Natural killer cell treated with Interleukin-12 subunit alpha and Interleukin-12 subunit beta and Interleukin-15 and Interleukin-18, amount 100 ng/mL, for 72 hours (primary cell): Measurements from ENCODE around the gene HMGB3. TPM values are rescaled to one million over a fixed set of nuclear protein-coding genes. Genes with fewer than 3 reads are reported as not detected.

Experiments used
- total RNA-seq, 2 donors: library from RNA; stranded (reverse); gene quantifications; one replicate each; pipeline ENCODE4 v1.2.3, GENCODE V29; 2022

The HMGB3 gene
- total RNA-seq, 2 donors from 2014 or later, result 28.7 to 30.0 TPM

Other genes with a start within 250 kb of the HMGB3 start
- 10 to 100 TPM; 23.8 to 25.7 TPM for gene CD99L2, start 84.7 kb upstream of the HMGB3 start, total RNA-seq
- gene GPR50, start 193.2 kb downstream of the HMGB3 start, total RNA-seq, result not detected